T47D (cell line): ENCODE measurements around the gene DPH3.
A peak's percentile ranks its signal among the peaks of the same experiment; 100 is the strongest.
"Not testable (repeated sequence)": the region's sequence is repeated elsewhere in the genome, so short reads cannot be mapped to it uniquely, and the experiment has no call there.

Experiments used
- DNase-seq, 2 experiments: peaks; one replicate each; pipeline versions ENCODE4 v3.0.0 to v3.0.0-alpha.2; 2011 to 2012; ENCODE audit warnings: low read depth in 1 of 2, low spot score in 1 of 2
- JUND ChIP-seq: IDR thresholded peaks from 2 replicates; pipeline ENCODE4 v1.6.1; 2012; ENCODE audit warnings: low read depth
- in situ Hi-C: cut with HindIII; loops from 2 replicates; pipeline ENCODE4 v1.10.0; 2016; ENCODE audit warnings: low sequenced_read_pairs, low pct_unique_long_range_greater_than_20kb

The DPH3 gene

GRCh38 chr3:16264708-16265454 is at the start of gene DPH3, which contains the start of gene OXNAD1:
DPH3 (minus strand) TSS chr3:16264943; CDS start chr3:16264876, 67 bp downstream.
OXNAD1 (plus strand) TSS chr3:16265212; CDS start chr3:16270953, 5,741 bp downstream.
- peak; percentile 89 to 100 for DNase-seq
- TF ChIP-seq JUND: no peak
- in situ Hi-C loops: no loop called here

DNA sequence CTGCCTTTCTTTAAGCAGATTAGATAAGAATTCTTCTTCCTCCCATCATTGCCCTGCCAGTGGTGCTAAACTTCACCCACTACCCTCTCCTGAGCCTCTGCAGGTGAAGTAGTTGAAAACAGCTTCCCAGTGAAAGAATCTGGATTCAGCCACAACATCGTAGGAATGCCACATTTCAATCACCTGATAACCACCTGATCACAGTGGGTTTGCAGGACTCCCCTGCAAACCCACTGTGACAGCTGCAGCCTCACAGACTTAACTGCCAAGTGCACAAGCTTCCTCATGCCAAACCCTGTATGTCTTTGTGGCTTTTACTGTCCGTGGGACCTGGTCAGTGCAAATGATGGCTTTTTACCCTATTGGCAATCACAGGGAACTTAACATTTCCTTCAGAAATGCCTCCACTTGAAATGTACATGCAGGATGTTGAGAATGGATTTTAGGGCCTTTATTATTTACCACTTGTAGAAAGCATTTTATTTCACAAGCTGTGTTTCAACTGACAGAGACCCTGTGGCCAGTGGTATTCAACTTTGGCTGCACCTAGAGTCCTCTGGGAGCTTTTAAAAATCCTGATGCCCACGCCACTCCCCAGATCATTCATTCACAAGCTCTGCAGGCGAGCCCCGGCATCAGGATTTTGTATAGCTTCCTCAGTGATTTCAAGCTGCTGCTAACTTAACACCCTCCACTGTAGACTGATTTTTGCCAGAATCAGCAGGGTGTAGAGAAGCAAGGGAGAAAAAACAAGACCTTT is 49.3 kb upstream of the DPH3 start:
- no peak for DNase-seq
- in situ Hi-C loops: no loop called here
- TF ChIP-seq JUND: no peak

GRCh38 chr3:16311960-16312451 is 47.3 kb upstream of the DPH3 start:
- in situ Hi-C loops: no loop called here
- peak in 1 of 2 experiments; percentile 4 for DNase-seq
- no peak for TF ChIP-seq JUND

DNA sequence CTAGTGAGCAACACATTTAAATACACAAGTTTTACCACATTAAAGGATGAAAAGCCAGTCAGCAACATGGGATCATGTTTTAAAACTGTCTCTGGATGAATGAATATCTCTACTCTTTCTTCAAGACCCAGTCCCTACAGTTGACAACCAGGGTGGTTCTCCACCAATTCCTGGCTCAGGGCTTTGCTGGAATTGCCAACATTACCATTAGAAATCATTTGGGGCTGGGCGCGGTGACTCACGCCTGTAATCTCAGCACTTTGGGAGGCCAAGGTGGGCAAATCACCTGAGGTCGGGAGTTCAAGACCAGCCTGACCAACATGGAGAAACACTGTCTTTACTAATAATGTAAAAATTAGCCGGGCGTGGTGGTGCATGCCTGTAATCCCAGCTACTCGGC is 45.7 kb upstream of the DPH3 start:
- DNase-seq, in situ Hi-C loops: not testable (repeated sequence)

GRCh38 chr3:16309558-16309957 is 44.8 kb upstream of the DPH3 start:
- no peak for TF ChIP-seq JUND
- in situ Hi-C loops: no loop called here
- no peak for DNase-seq

GRCh38 chr3:16308727-16309126 is 44.0 kb upstream of the DPH3 start:
- in situ Hi-C loops: no loop called here
- TF ChIP-seq JUND: no peak
- DNase-seq: no peak

DNA sequence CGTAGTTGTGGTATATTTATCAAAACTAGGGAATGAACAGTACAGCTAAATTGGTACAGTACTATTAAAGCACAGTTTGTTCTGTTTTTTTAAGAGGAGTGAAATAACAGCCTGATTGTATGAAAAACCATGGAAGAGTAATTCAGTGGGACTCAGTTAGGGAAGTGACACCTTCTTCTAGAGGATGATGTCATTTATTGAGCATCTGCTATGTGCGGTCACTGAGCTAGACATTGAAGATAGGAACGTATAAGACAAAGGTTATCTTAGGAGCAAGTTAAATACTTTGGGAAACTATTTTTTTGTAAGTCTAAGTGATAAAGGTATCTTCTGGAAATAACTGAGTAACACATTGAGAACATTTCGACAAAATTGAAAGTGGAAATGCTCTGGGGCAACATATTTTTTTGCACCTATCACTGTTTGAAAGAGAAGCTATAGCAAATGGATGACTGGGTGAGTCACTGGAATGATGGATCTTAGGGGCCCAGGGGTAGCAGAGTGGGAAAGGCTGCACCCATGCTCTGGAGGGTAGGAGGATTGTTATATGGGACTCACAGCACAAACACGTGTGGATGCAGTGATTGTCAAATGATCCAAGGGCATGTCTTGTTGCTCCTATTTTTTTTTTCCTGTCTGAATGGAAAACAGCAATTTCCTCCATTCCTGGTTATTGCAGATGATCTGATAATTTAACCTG is 43.2 kb upstream of the DPH3 start:
- no peak for TF ChIP-seq JUND
- in situ Hi-C loops: no loop called here
- DNase-seq: no peak

DNA sequence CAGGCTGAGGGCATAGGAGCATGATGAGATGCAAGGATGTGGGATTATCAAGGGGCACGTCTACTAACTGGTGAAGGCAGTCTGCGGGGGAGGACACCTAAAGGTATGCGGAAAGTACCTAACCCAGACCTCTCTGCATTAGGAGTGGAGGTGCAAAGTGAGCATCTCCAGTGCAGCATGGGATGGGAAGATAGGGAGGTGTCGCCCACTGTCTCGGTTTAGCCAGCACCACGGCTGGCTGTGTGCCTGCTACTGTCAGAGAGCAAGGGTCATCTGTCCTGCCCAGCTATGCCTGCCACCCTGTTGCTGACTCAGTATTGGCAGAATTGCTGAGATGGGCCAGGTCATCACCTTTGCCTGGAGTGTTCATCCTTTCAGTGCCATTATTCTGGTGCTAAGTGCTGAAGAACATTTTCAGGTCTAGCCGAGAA is 40.4 kb upstream of the DPH3 start:
- in situ Hi-C loops: no loop called here
- no peak for TF ChIP-seq JUND
- no peak for DNase-seq

GRCh38 chr3:16304061-16305010 is 39.6 kb upstream of the DPH3 start:
- no peak for DNase-seq
- no peak for TF ChIP-seq JUND
- in situ Hi-C loops: no loop called here

DNA sequence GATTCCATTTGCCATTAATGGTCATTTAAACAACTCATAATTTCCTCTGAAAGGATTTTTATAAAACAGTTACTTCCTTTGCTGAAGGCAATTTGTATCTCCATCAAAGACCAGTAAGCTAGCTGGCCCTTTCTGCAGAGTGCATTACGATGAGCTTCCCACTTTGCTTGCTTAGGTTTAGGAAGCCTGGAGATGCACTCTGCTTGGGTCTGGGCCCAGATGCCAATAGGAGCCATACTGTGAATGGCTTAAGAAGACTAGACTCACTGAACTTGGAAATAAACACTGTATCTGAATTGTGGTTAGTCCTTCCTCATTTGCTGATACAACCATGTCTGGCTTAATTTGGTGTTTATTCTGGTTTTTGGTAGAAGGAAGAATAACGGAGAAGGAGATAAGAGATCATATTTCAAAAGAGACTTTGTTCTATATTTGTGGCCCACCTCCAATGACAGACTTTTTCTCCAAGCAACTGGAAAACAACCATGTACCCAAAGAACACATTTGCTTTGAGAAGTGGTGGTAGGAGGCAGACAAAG is 38.4 kb upstream of the DPH3 start:
- no peak for TF ChIP-seq JUND
- in situ Hi-C loops: no loop called here
- no peak for DNase-seq

- no peak for DNase-seq
- no peak for TF ChIP-seq JUND
- in situ Hi-C loops: no loop called here
These were observed 37.4 kb upstream of the DPH3 start for GRCh38 chr3:16302082-16302631.
